Subcutaneous preadipocyte (primary cell): Measurements from ENCODE around the gene ACSL4. TPM values are rescaled to one million over a fixed set of nuclear protein-coding genes. Genes with fewer than 3 reads are reported as not detected.

Experiments used
- small RNA-seq: library from RNA; depleted of rRNA; stranded (forward); fragments of <200 nt; gene quantifications from one replicate; pipeline ENCODE3, GENCODE V24; 2012
- total RNA-seq: library from RNA; depleted of rRNA; stranded (reverse); fragments of >200 nt; gene quantifications from 2 replicates; pipeline ENCODE4 v1.2.3, GENCODE V29; 2012

ACSL4 gene
- 163 and 170 TPM in 2 replicates for total RNA-seq

DNA sequence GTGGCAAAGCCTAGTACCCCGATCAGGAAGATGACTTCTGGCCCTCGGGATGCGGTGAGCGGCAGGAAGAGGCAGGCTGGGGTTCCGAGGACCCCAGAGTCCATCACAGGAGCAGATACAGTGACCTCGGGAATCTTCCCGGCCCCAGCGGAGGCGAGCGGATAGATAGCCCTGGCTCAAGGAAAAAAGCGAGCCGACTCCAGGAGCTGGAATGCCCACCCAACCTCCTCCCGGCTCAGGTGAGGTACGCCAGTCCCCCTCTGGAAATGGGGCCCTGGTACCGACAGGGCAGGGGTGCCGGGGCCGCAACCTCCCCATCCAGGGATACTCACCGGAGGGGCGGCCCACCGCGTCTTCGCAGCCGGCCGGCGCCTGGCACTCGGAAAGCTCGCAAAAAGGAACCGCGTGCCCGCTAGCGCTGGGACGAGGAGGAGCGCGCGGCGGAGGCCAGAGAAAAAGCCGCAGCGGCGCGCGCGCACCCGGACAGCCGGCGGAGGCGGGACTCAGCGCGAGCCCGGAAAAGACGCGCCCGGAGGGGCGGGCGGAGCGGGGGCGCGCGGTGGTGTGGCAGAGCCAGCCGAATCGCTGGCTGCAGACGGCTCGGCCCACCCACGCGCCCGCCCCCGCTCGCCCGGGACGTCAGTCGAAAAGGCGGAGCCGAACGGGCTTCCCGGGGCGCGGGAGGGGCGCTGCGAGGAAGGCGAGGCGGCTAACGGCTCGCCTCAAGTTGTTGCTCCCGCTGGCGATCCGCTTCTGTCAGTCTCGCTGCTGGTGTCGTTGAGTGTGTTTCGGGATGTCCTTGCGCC is at the start of gene ACSL4:
ACSL4 (minus strand) TSS at position 451 of the 806 bp plus-strand sequence. CDS start 49,894 bp downstream, outside the sequence.

DNA sequence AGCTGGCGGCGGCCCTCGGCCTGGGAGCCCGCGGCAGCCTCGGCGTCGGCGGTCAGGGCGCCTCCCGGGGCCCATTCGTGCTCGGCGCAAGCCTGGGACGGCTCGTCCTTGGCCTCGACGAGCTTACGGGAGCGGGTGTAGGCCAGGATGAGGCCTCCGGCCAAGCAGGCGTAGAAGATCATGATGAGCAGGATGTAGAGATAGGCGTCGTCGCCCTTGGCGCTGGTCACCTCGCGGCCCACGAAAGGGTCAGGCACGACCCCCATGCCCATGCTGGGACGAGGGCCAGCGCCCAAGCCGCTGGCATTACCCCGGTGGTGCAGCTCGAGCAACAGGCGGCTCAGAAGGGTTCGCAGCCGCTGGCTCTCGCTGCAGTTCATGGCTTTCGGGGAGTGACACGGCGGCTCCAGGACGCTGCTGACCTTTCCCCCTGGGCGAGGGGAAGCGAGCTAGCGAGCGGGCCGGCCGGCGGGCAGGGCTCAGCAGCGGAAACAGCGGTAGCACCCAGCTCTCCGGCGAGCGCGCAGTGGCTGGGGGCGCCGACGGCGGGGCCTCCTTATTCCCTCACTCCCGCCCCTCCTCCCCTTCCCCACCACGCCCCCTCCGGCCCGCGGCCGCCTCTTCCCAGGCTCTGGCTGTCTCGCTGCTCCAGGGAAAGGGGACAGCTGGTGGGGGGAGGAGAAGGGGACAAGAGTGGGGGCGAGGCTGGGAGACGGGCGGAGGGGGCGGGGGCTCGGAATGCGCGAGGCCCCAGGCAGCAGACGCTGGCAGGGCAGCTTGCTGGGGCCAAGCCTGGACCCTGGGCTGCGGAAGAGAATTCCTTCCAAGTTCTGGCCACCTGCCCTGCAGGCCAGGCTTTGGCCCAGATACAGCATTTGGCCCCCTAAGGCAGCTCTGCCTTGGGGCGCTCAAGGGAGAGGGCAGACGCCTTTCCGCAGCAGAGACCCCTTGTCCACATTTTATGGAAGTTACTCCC is 108.1 kb downstream of the ACSL4 start, which contains the start of gene KCNE5:
KCNE5 (minus strand) TSS at position 532 of the 976 bp plus-strand sequence; CDS start at position 380, 152 bp downstream.

Small RNAs within 50 kb of the gene (small RNA-seq; reads per million reads assigned to genes)
- gene AL118496.2 (not detected), gene RF00019 (not detected)

Other genes with a start within 250 kb of the ACSL4 start
- 8.8 and 9.6 TPM in 2 replicates for gene NXT2, start 196.4 kb downstream of the ACSL4 start, total RNA-seq
- gene KCNE5, start 108.1 kb downstream of the ACSL4 start, total RNA-seq = 0.37 and 0.98 TPM in 2 replicates